Neural progenitor cell (in vitro differentiated cells): ENCODE data around the gene APOB. TPM values are rescaled to one million over a fixed set of nuclear protein-coding genes. Genes with fewer than 3 reads are reported as not detected.

Experiments used
- DNase-seq: peaks from one replicate; pipeline ENCODE4 v3.0.0-alpha.2; 2016; ENCODE audit warnings: low spot score
- H2AFZ ChIP-seq: fragments of 200-600 bp; sonication (generic); replicated peaks from 2 replicates; pipeline ENCODE4 v1.6.1; 2016; ENCODE audit warnings: antibody characterized with exemption
- H3F3A ChIP-seq: fragments of 200-600 bp; sonication (generic); 2 replicates; pipeline ENCODE4 v1.6.1; 2016; ENCODE audit warnings: antibody characterized with exemption, low read depth
- H3K27ac ChIP-seq: fragments of 200-600 bp; sonication (generic); 2 replicates; pipeline ENCODE4 v1.5.1; 2016; ENCODE audit warnings: mild to moderate bottlenecking
- H3K27me3 ChIP-seq: fragments of 200-600 bp; sonication (generic); 2 replicates; pipeline ENCODE4 v1.6.1; 2016; ENCODE audit warnings: mild to moderate bottlenecking, moderate library complexity
- H3K36me3 ChIP-seq: fragments of 200-600 bp; sonication (generic); 2 replicates; pipeline ENCODE4 v1.5.1; 2016
- H3K4me1 ChIP-seq: fragments of 200-600 bp; sonication (generic); 2 replicates; pipeline ENCODE4 v1.6.1; 2016; ENCODE audit warnings: mixed run types
- H3K4me2 ChIP-seq: fragments of 200-600 bp; sonication (generic); 2 replicates; pipeline ENCODE4 v1.6.1; 2016
- H3K4me3 ChIP-seq: fragments of 200-600 bp; sonication (generic); 2 replicates; pipeline ENCODE4 v1.5.1; 2016
- H3K79me2 ChIP-seq: fragments of 200-600 bp; sonication (generic); 2 replicates; pipeline ENCODE4 v1.6.1; 2016; ENCODE audit warnings: low read depth
- H3K9ac ChIP-seq: fragments of 200-600 bp; sonication (generic); 2 replicates; pipeline ENCODE4 v1.6.1; 2016
- H3K9me3 ChIP-seq: fragments of 200-600 bp; sonication (generic); 2 replicates; pipeline ENCODE4 v1.5.1; 2016; ENCODE audit warnings: low read depth
- H4K20me1 ChIP-seq: fragments of 200-600 bp; sonication (generic); 2 replicates; pipeline ENCODE4 v1.6.1; 2016; ENCODE audit warnings: low read depth
- H3K27ac Mint-ChIP-seq: 3 replicates; pipeline ENCODE4 v1.8.0; 2021; ENCODE audit warnings: mixed read lengths
- H3K27me3 Mint-ChIP-seq: 2 replicates; pipeline ENCODE4 v1.8.0; 2022; ENCODE audit warnings: low read depth, mild to moderate bottlenecking, inconsistent platforms, moderate library complexity, mixed read lengths; ENCODE audit not compliant: insufficient read depth
- H3K36me3 Mint-ChIP-seq: 3 replicates; pipeline ENCODE4 v1.8.0; 2021; ENCODE audit warnings: mixed read lengths
- H3K4me1 Mint-ChIP-seq: 3 replicates; pipeline ENCODE4 v1.8.0; 2021; ENCODE audit warnings: mixed read lengths
- H3K4me3 Mint-ChIP-seq: 3 replicates; pipeline ENCODE4 v1.8.0; 2021; ENCODE audit warnings: mild to moderate bottlenecking, moderate library complexity, mixed read lengths
- H3K9me3 Mint-ChIP-seq: 3 replicates; pipeline ENCODE4 v1.8.0; 2020; ENCODE audit warnings: mixed read lengths
- EZH2 ChIP-seq: fragments of 200-600 bp; sonication (generic); IDR thresholded peaks from 2 replicates; pipeline ENCODE4 v1.6.1; 2017; ENCODE audit warnings: antibody characterized with exemption, mild to moderate bottlenecking, moderate library complexity
- EZH2phosphoT487 ChIP-seq: fragments of 200-600 bp; sonication (generic); IDR thresholded peaks from 2 replicates; pipeline ENCODE4 v1.6.1; 2017; ENCODE audit warnings: antibody characterized with exemption
- total RNA-seq: library from RNA; depleted of rRNA; stranded (reverse); fragments of >200 nt; gene quantifications from 2 replicates; pipeline ENCODE4 v1.2.3, GENCODE V29; 2015; ENCODE audit warnings: low replicate concordance
- TF ChIP-seq, protein P1 (sequence below): fragments of 200-600 bp; sonication (generic); IDR thresholded peaks from 2 replicates; pipeline ENCODE4 v1.5.1; 2017; ENCODE audit warnings: antibody characterized with exemption, mild to moderate bottlenecking

APOB gene, protein sequence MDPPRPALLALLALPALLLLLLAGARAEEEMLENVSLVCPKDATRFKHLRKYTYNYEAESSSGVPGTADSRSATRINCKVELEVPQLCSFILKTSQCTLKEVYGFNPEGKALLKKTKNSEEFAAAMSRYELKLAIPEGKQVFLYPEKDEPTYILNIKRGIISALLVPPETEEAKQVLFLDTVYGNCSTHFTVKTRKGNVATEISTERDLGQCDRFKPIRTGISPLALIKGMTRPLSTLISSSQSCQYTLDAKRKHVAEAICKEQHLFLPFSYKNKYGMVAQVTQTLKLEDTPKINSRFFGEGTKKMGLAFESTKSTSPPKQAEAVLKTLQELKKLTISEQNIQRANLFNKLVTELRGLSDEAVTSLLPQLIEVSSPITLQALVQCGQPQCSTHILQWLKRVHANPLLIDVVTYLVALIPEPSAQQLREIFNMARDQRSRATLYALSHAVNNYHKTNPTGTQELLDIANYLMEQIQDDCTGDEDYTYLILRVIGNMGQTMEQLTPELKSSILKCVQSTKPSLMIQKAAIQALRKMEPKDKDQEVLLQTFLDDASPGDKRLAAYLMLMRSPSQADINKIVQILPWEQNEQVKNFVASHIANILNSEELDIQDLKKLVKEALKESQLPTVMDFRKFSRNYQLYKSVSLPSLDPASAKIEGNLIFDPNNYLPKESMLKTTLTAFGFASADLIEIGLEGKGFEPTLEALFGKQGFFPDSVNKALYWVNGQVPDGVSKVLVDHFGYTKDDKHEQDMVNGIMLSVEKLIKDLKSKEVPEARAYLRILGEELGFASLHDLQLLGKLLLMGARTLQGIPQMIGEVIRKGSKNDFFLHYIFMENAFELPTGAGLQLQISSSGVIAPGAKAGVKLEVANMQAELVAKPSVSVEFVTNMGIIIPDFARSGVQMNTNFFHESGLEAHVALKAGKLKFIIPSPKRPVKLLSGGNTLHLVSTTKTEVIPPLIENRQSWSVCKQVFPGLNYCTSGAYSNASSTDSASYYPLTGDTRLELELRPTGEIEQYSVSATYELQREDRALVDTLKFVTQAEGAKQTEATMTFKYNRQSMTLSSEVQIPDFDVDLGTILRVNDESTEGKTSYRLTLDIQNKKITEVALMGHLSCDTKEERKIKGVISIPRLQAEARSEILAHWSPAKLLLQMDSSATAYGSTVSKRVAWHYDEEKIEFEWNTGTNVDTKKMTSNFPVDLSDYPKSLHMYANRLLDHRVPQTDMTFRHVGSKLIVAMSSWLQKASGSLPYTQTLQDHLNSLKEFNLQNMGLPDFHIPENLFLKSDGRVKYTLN (N-terminal part only)
- 0.34 and 0.47 TPM in 2 replicates for total RNA-seq

DNA sequence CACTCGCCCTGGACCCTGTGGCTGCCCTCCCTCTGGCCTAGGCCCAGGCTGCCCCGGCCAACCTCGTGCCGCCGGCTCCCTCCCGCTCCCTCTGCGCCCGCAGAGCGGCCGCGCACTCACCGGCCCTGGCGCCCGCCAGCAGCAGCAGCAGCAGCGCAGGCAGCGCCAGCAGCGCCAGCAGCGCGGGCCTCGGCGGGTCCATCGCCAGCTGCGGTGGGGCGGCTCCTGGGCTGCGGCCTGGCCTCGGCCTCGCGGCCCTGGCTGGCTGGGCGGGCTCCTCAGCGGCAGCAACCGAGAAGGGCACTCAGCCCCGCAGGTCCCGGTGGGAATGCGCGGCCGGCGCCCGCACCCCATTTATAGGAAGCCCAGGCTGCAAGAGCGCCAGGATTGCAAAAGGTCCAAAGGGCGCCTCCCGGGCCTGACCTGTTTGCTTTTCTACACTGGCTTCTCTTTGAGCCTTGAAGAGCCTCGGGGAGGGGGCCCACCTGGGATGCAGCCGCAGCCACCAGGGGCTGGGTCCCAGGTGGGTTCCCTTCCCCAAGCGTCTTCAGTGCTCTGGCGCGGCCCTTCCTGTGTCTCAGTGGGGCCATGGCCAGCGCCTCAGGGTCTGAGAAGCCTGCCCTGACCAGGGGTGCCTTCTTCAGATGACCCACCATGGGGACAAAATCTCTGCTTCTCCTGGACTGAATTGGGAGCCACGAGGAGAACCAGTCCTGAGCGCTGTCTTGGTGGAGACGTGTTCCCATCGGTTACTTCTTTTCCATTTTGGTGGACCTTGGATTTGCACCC is at the start of gene APOB:
Gene APOB (minus strand): TSS at position 330 of the 789 bp plus-strand sequence. CDS start 128 bp downstream, at position 202.
- Histone ChIP-seq H3K36me3 (no peaks in the 10 kb centered on the region), H3F3A (no peaks in the 10 kb centered on the region), H3K9me3 (no peaks in the 10 kb centered on the region), H3K9ac (no peak within 1 kb of the TSS), H4K20me1 (no peaks in the 10 kb centered on the region), H3K4me3 (peak within 1 kb of the TSS; percentile 49), H3K27me3 (peaks cover 19% of the 10 kb centered on the region), H3K79me2 (no peaks in the 10 kb centered on the region), H3K4me1 (peaks cover 6% of the 10 kb centered on the region), H2AFZ (peak within 1 kb of the TSS; percentile 95), H3K4me2 (peak within 1 kb of the TSS; percentile 87), H3K27ac (no peak within 1 kb of the TSS)
- Mint-ChIP-seq H3K4me3 (peak within 1 kb of the TSS; percentile 49), H3K9me3 (no peaks in the 10 kb centered on the region), H3K27me3 (peaks cover 4% of the 10 kb centered on the region), H3K36me3 (no peaks in the 10 kb centered on the region), H3K4me1 (peaks cover 7% of the 10 kb centered on the region), H3K27ac (no peak within 1 kb of the TSS)
- peak; percentile 85 for DNase-seq
- TF ChIP-seq EZH2phosphoT487 (no peak), EZH2 (no peak)
- TF ChIP-seq, protein P1, sequence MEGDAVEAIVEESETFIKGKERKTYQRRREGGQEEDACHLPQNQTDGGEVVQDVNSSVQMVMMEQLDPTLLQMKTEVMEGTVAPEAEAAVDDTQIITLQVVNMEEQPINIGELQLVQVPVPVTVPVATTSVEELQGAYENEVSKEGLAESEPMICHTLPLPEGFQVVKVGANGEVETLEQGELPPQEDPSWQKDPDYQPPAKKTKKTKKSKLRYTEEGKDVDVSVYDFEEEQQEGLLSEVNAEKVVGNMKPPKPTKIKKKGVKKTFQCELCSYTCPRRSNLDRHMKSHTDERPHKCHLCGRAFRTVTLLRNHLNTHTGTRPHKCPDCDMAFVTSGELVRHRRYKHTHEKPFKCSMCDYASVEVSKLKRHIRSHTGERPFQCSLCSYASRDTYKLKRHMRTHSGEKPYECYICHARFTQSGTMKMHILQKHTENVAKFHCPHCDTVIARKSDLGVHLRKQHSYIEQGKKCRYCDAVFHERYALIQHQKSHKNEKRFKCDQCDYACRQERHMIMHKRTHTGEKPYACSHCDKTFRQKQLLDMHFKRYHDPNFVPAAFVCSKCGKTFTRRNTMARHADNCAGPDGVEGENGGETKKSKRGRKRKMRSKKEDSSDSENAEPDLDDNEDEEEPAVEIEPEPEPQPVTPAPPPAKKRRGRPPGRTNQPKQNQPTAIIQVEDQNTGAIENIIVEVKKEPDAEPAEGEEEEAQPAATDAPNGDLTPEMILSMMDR: no peak

DNA sequence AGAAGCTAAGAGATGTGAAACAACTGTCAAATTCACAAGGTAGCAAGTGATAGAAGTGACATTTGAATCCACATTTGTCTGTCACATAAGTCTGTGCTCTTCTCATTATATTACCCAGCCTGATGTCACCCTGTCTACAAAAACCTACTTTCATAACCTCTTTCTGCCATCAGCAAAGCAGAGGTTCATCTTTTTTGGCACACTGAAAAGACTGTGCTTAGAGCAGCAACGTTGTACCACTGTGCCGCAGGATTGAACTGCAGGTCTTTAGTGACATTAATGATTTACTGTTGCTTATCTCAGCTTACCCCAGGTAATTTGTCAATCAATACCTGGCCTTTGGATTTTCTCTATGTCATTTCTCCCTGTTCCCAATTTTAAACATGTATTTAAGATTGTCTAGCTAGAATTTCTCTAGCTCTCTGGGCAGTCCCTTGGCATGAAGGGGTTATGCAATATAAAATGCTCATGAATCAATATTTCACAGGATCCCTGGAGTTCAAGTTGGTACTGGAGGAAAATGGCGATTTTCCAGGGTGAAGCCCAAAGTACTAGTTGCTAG is 48.5 kb upstream of the APOB start:
- Histone ChIP-seq H2AFZ (peak overlapping the region; percentile 9), H3K4me3 (no peak overlapping the region), H3K79me2 (no peaks in the 10 kb centered on the region), H3K27me3 (no peaks in the 10 kb centered on the region), H3K4me1 (no peaks in the 10 kb centered on the region), H3K9ac (no peak overlapping the region), H3K4me2 (no peak overlapping the region), H3F3A (no peaks in the 10 kb centered on the region), H3K36me3 (no peaks in the 10 kb centered on the region), H4K20me1 (no peaks in the 10 kb centered on the region), H3K27ac (no peak overlapping the region), H3K9me3 (no peaks in the 10 kb centered on the region)
- Mint-ChIP-seq H3K27me3 (peaks cover 6% of the 10 kb centered on the region), H3K9me3 (no peaks in the 10 kb centered on the region), H3K4me3 (no peak overlapping the region), H3K36me3 (no peaks in the 10 kb centered on the region), H3K27ac (no peak overlapping the region), H3K4me1 (peaks cover 13% of the 10 kb centered on the region)
- TF ChIP-seq, protein P1: no peak
- TF ChIP-seq EZH2: no peak
- TF ChIP-seq EZH2phosphoT487: no peak
- DNase-seq: no peak
